Right forelimb (tissue), 1 donor: ENCODE data around the gene KTN1.

Source experiments
- DNase-seq: peaks from one replicate; pipeline ENCODE4 v3.0.0-alpha.2; 2018

KTN1 gene

GRCh38 chr14:55579724-55580469 is at the start of gene KTN1:
KTN1 (plus strand) TSS chr14:55580207; CDS start chr14:55612049, 31,842 bp downstream.
- DNase-seq, result peak; percentile 88

- no peak for DNase-seq
These were observed 49.5 kb upstream of the KTN1 start for GRCh38 chr14:55530464-55530863.

GRCh38 chr14:55532645-55533344 is 47.2 kb upstream of the KTN1 start:
- DNase-seq, result no peak

GRCh38 chr14:55533960-55534359 is 46.0 kb upstream of the KTN1 start:
- no peak for DNase-seq

GRCh38 chr14:55535516-55536203 is 44.3 kb upstream of the KTN1 start:
- DNase-seq, result no peak

- no peak for DNase-seq
These were observed 43.8 kb upstream of the KTN1 start for GRCh38 chr14:55536204-55536708.

GRCh38 chr14:55537782-55538181 is 42.2 kb upstream of the KTN1 start:
- no peak for DNase-seq

- DNase-seq, result no peak
These were observed 40.0 kb upstream of the KTN1 start for GRCh38 chr14:55539975-55540374.

GRCh38 chr14:55540847-55541773 is 38.9 kb upstream of the KTN1 start:
- no peak for DNase-seq

GRCh38 chr14:55545779-55546178 is 34.2 kb upstream of the KTN1 start:
- no peak for DNase-seq

GRCh38 chr14:55546212-55546874 is 33.7 kb upstream of the KTN1 start:
- no peak for DNase-seq

- DNase-seq, result no peak
These were observed 32.2 kb upstream of the KTN1 start for GRCh38 chr14:55547650-55548315.

- no peak for DNase-seq
These were observed 26.2 kb upstream of the KTN1 start for GRCh38 chr14:55553791-55554190.

- DNase-seq, result peak; percentile 68
These were observed 22.9 kb upstream of the KTN1 start for GRCh38 chr14:55556929-55557623.

GRCh38 chr14:55562135-55562534 is 17.9 kb upstream of the KTN1 start:
- no peak for DNase-seq

- DNase-seq, result no peak
These were observed 11.4 kb upstream of the KTN1 start for GRCh38 chr14:55568618-55569017.

- no peak for DNase-seq
These were observed 8.7 kb upstream of the KTN1 start for GRCh38 chr14:55571125-55571889.

GRCh38 chr14:55572578-55572977 is 7.4 kb upstream of the KTN1 start:
- no peak for DNase-seq

GRCh38 chr14:55574988-55575387 is 5.0 kb upstream of the KTN1 start:
- DNase-seq, result no peak

- no peak for DNase-seq
These were observed 2.8 kb upstream of the KTN1 start for GRCh38 chr14:55577229-55577628.
